Measurements from ENCODE around the gene ATP2A2.

ATP2A2 gene

GRCh38 chr12:110235383-110235782, 45.7 kb upstream of the ATP2A2 start:
- H3K23ac ChIP-seq (ENCODE audit: low read depth, low read length, poor library complexity) = no peak overlapping the region
- H2BK5ac ChIP-seq (ENCODE audit: low read length) = no peak overlapping the region
- H2BK12ac ChIP-seq (ENCODE audit: low read length) = no peak overlapping the region
- no peak overlapping the region for H3K4me2 ChIP-seq (ENCODE audit: insufficient read depth, low read length, poor library complexity, severe bottlenecking)
- H3K9ac ChIP-seq (ENCODE audit: low read depth, low read length, poor library complexity) = no peak overlapping the region
- no CpG with 5 or more reads among the region's 1 CpG for WGBS, 2 donors (ENCODE audit: extremely low coverage in 2 of 2, insufficient read length in 2 of 2, insufficient replicate concordance in 1 of 2)
- H3K36me3 ChIP-seq (replicated peaks in 1 of 2; ENCODE audit: control insufficient read depth in 2 of 2, insufficient read depth in 2 of 2, low read length in 2 of 2) = no peaks in the 10 kb centered on the region
- no peak overlapping the region for H2BK120ac ChIP-seq (ENCODE audit: low read depth, low read length)
- no peak overlapping the region for H2BK15ac ChIP-seq (ENCODE audit: low read length)
- H3K18ac ChIP-seq (ENCODE audit: low read length) = no peak overlapping the region
- no peak overlapping the region for H4K8ac ChIP-seq (ENCODE audit: low read depth, low read length)
- no peak overlapping the region for H2AFZ ChIP-seq (ENCODE audit: low read length)
- no peak overlapping the region for H2AK5ac ChIP-seq (ENCODE audit: low read depth, low read length)
- H4K91ac ChIP-seq (ENCODE audit: low read depth, low read length, poor library complexity) = no peak overlapping the region
- no peaks in the 10 kb centered on the region for H3K27me3 ChIP-seq (ENCODE audit: control insufficient read depth in 3 of 3, insufficient read depth in 3 of 3, low read depth in 1 of 3, low read length in 3 of 3)
- H3K79me1 ChIP-seq (ENCODE audit: low read depth, low read length) = no peaks in the 10 kb centered on the region
- no peak overlapping the region for H3K27ac ChIP-seq (replicated peaks; ENCODE audit: low read length)
- H3K4me3 ChIP-seq (ENCODE audit: low read length in 2 of 2) = no peak overlapping the region
- H3K9me3 ChIP-seq (replicated peaks in 1 of 2; ENCODE audit: control insufficient read depth in 2 of 2, insufficient read depth in 1 of 2, low read depth in 1 of 2, low read length in 2 of 2) = no peaks in the 10 kb centered on the region
- no peak overlapping the region for H3K4ac ChIP-seq (ENCODE audit: low read length)
- peaks cover 0 to 12% of the 10 kb centered on the region in 2 donors for H3K4me1 ChIP-seq (ENCODE audit: control insufficient read depth in 2 of 2, insufficient read depth in 1 of 2, low read depth in 1 of 2, low read length in 2 of 2)
- DNase-seq (ENCODE audit: low spot score) = no peak
- H3K14ac ChIP-seq (ENCODE audit: low read length) = no peak overlapping the region

- H3K23ac ChIP-seq (ENCODE audit: low read depth, low read length, poor library complexity) = no peak overlapping the region
- H2AK5ac ChIP-seq (ENCODE audit: low read depth, low read length) = no peak overlapping the region
- no peak for DNase-seq (ENCODE audit: low spot score)
- H4K91ac ChIP-seq (ENCODE audit: low read depth, low read length, poor library complexity) = no peak overlapping the region
- H3K79me1 ChIP-seq (ENCODE audit: low read depth, low read length) = no peaks in the 10 kb centered on the region
- H3K14ac ChIP-seq (ENCODE audit: low read length) = no peak overlapping the region
- no peak overlapping the region for H3K4me2 ChIP-seq (ENCODE audit: insufficient read depth, low read length, poor library complexity, severe bottlenecking)
- H4K8ac ChIP-seq (ENCODE audit: low read depth, low read length) = no peak overlapping the region
- H2BK120ac ChIP-seq (ENCODE audit: low read depth, low read length) = no peak overlapping the region
- WGBS, 2 donors (ENCODE audit: extremely low coverage in 2 of 2, insufficient read length in 2 of 2, insufficient replicate concordance in 1 of 2) = no CpG with 5 or more reads among the region's 5 CpGs
- H3K4me3 ChIP-seq (ENCODE audit: low read length in 2 of 2) = no peak overlapping the region
- no peak overlapping the region for H3K4ac ChIP-seq (ENCODE audit: low read length)
- H3K9ac ChIP-seq (ENCODE audit: low read depth, low read length, poor library complexity) = no peak overlapping the region
- no peak overlapping the region for H2BK5ac ChIP-seq (ENCODE audit: low read length)
- no peak overlapping the region for H3K18ac ChIP-seq (ENCODE audit: low read length)
- H2BK15ac ChIP-seq (ENCODE audit: low read length) = no peak overlapping the region
- H3K4me1 ChIP-seq (ENCODE audit: control insufficient read depth in 2 of 2, insufficient read depth in 1 of 2, low read depth in 1 of 2, low read length in 2 of 2) = peaks cover 0 to 3% of the 10 kb centered on the region in 2 donors
- H2BK12ac ChIP-seq (ENCODE audit: low read length) = no peak overlapping the region
- no peak overlapping the region for H3K27ac ChIP-seq (replicated peaks; ENCODE audit: low read length)
- peaks cover 0 to 4% of the 10 kb centered on the region in 2 donors for H3K9me3 ChIP-seq (replicated peaks in 1 of 2; ENCODE audit: control insufficient read depth in 2 of 2, insufficient read depth in 1 of 2, low read depth in 1 of 2, low read length in 2 of 2)
- H3K27me3 ChIP-seq (ENCODE audit: control insufficient read depth in 3 of 3, insufficient read depth in 3 of 3, low read depth in 1 of 3, low read length in 3 of 3) = no peaks in the 10 kb centered on the region
- no peak overlapping the region for H2AFZ ChIP-seq (ENCODE audit: low read length)
- peaks cover 0 to 33% of the 10 kb centered on the region in 2 donors for H3K36me3 ChIP-seq (replicated peaks in 1 of 2; ENCODE audit: control insufficient read depth in 2 of 2, insufficient read depth in 2 of 2, low read length in 2 of 2)
These were observed 37.8 kb upstream of the ATP2A2 start for GRCh38 chr12:110243227-110243626.

GRCh38 chr12:110244372-110244771, 36.7 kb upstream of the ATP2A2 start:
- no peak overlapping the region for H2BK120ac ChIP-seq (ENCODE audit: low read depth, low read length)
- no peak overlapping the region for H3K23ac ChIP-seq (ENCODE audit: low read depth, low read length, poor library complexity)
- H2AFZ ChIP-seq (ENCODE audit: low read length) = no peak overlapping the region
- H3K4me3 ChIP-seq (ENCODE audit: low read length in 2 of 2) = no peak overlapping the region
- H2BK5ac ChIP-seq (ENCODE audit: low read length) = no peak overlapping the region
- H4K8ac ChIP-seq (ENCODE audit: low read depth, low read length) = no peak overlapping the region
- H3K27me3 ChIP-seq (ENCODE audit: control insufficient read depth in 3 of 3, insufficient read depth in 3 of 3, low read depth in 1 of 3, low read length in 3 of 3) = no peaks in the 10 kb centered on the region
- no peak overlapping the region for H3K4me2 ChIP-seq (ENCODE audit: insufficient read depth, low read length, poor library complexity, severe bottlenecking)
- H3K27ac ChIP-seq (replicated peaks; ENCODE audit: low read length) = no peak overlapping the region
- no peak overlapping the region for H3K9ac ChIP-seq (ENCODE audit: low read depth, low read length, poor library complexity)
- H2BK15ac ChIP-seq (ENCODE audit: low read length) = no peak overlapping the region
- H3K79me1 ChIP-seq (ENCODE audit: low read depth, low read length) = no peaks in the 10 kb centered on the region
- no peak for DNase-seq (ENCODE audit: low spot score)
- no peak overlapping the region for H3K4ac ChIP-seq (ENCODE audit: low read length)
- no peak overlapping the region for H3K14ac ChIP-seq (ENCODE audit: low read length)
- H3K9me3 ChIP-seq (replicated peaks in 1 of 2; ENCODE audit: control insufficient read depth in 2 of 2, insufficient read depth in 1 of 2, low read depth in 1 of 2, low read length in 2 of 2) = peaks cover 0 to 4% of the 10 kb centered on the region in 2 donors
- WGBS, 2 donors (ENCODE audit: extremely low coverage in 2 of 2, insufficient read length in 2 of 2, insufficient replicate concordance in 1 of 2) = no CpG with 5 or more reads among the region's 12 CpGs
- H2AK5ac ChIP-seq (ENCODE audit: low read depth, low read length) = no peak overlapping the region
- peaks cover 0 to 35% of the 10 kb centered on the region in 2 donors for H3K36me3 ChIP-seq (replicated peaks in 1 of 2; ENCODE audit: control insufficient read depth in 2 of 2, insufficient read depth in 2 of 2, low read length in 2 of 2)
- peaks cover 0 to 3% of the 10 kb centered on the region in 2 donors for H3K4me1 ChIP-seq (ENCODE audit: control insufficient read depth in 2 of 2, insufficient read depth in 1 of 2, low read depth in 1 of 2, low read length in 2 of 2)
- no peak overlapping the region for H4K91ac ChIP-seq (ENCODE audit: low read depth, low read length, poor library complexity)
- H3K18ac ChIP-seq (ENCODE audit: low read length) = no peak overlapping the region
- no peak overlapping the region for H2BK12ac ChIP-seq (ENCODE audit: low read length)

GRCh38 chr12:110244829-110245228, 36.2 kb upstream of the ATP2A2 start:
- no peak overlapping the region for H2BK120ac ChIP-seq (ENCODE audit: low read depth, low read length)
- H4K91ac ChIP-seq (ENCODE audit: low read depth, low read length, poor library complexity) = no peak overlapping the region
- no peak overlapping the region for H3K23ac ChIP-seq (ENCODE audit: low read depth, low read length, poor library complexity)
- peaks cover 0 to 3% of the 10 kb centered on the region in 2 donors for H3K4me1 ChIP-seq (ENCODE audit: control insufficient read depth in 2 of 2, insufficient read depth in 1 of 2, low read depth in 1 of 2, low read length in 2 of 2)
- no peak overlapping the region for H2BK12ac ChIP-seq (ENCODE audit: low read length)
- peaks cover 0 to 35% of the 10 kb centered on the region in 2 donors for H3K36me3 ChIP-seq (replicated peaks in 1 of 2; ENCODE audit: control insufficient read depth in 2 of 2, insufficient read depth in 2 of 2, low read length in 2 of 2)
- H3K9me3 ChIP-seq (replicated peaks in 1 of 2; ENCODE audit: control insufficient read depth in 2 of 2, insufficient read depth in 1 of 2, low read depth in 1 of 2, low read length in 2 of 2) = peaks cover 0 to 4% of the 10 kb centered on the region in 2 donors
- H2BK15ac ChIP-seq (ENCODE audit: low read length) = no peak overlapping the region
- H3K14ac ChIP-seq (ENCODE audit: low read length) = no peak overlapping the region
- no peak overlapping the region for H4K8ac ChIP-seq (ENCODE audit: low read depth, low read length)
- H2AK5ac ChIP-seq (ENCODE audit: low read depth, low read length) = no peak overlapping the region
- no peak overlapping the region for H3K18ac ChIP-seq (ENCODE audit: low read length)
- H2BK5ac ChIP-seq (ENCODE audit: low read length) = no peak overlapping the region
- H3K4me2 ChIP-seq (ENCODE audit: insufficient read depth, low read length, poor library complexity, severe bottlenecking) = no peak overlapping the region
- H3K27ac ChIP-seq (replicated peaks; ENCODE audit: low read length) = no peak overlapping the region
- no peaks in the 10 kb centered on the region for H3K27me3 ChIP-seq (ENCODE audit: control insufficient read depth in 3 of 3, insufficient read depth in 3 of 3, low read depth in 1 of 3, low read length in 3 of 3)
- H3K4me3 ChIP-seq (ENCODE audit: low read length in 2 of 2) = no peak overlapping the region
- H3K9ac ChIP-seq (ENCODE audit: low read depth, low read length, poor library complexity) = no peak overlapping the region
- H3K4ac ChIP-seq (ENCODE audit: low read length) = no peak overlapping the region
- H2AFZ ChIP-seq (ENCODE audit: low read length) = no peak overlapping the region
- DNase-seq (ENCODE audit: low spot score) = no peak
- H3K79me1 ChIP-seq (ENCODE audit: low read depth, low read length) = no peaks in the 10 kb centered on the region
- WGBS, 2 donors (ENCODE audit: extremely low coverage in 2 of 2, insufficient read length in 2 of 2, insufficient replicate concordance in 1 of 2) = no CpG with 5 or more reads among the region's 8 CpGs

All from neuronal stem cell (in vitro differentiated cells).